Uterus (tissue), 4 donors: ENCODE results near the gene MTX1. TPM values are rescaled to one million over a fixed set of nuclear protein-coding genes. Genes with fewer than 3 reads are reported as not detected.
A peak's percentile ranks its signal among the peaks of the same experiment; 100 is the strongest.

Experiments used
- DNase-seq, 2 donors: peaks; one replicate each; pipeline ENCODE4 v3.0.0-alpha.2; 2019 to 2020
- H3K27ac ChIP-seq, 2 donors: fragments of 200-600 bp; sonication (generic); 1 replicate in 1 of 2; 2 replicates in 1 of 2; pipeline ENCODE4 v1.5.1; 2016 to 2018
- H3K27me3 ChIP-seq, 2 donors: fragments of 200-600 bp; sonication (generic); one replicate each; pipeline ENCODE4 v1.5.1; 2018 to 2019; ENCODE audit warnings: control low read depth in 1 of 2
- H3K36me3 ChIP-seq, 2 donors: fragments of 200-600 bp; sonication (generic); one replicate each; pipeline ENCODE4 v1.5.1; 2019; ENCODE audit warnings: control low read depth in 1 of 2
- H3K4me1 ChIP-seq, 2 donors: fragments of 200-600 bp; sonication (generic); one replicate each; pipeline ENCODE4 v1.5.1; 2018 to 2019; ENCODE audit warnings: control low read depth in 1 of 2
- H3K4me3 ChIP-seq, 2 donors: fragments of 200-600 bp; sonication (generic); 1 replicate in 1 of 2; 2 replicates in 1 of 2; pipeline ENCODE4 v1.5.1; 2018 to 2019; ENCODE audit warnings: mild to moderate bottlenecking in 1 of 2
- H3K9me3 ChIP-seq, 2 donors: fragments of 200-600 bp; sonication (generic); one replicate each; pipeline ENCODE4 v1.5.1; 2019; ENCODE audit warnings: control low read depth in 1 of 2
- CTCF ChIP-seq, 4 experiments: fragments of 200-600 bp in 2 of 4; fragments of 450-650 bp in 2 of 4; sonication (generic) in 2 of 4; IDR thresholded peaks; one replicate each; pipeline ENCODE4 v1.5.1; 2016 to 2019; ENCODE audit warnings: antibody characterized with exemption in 4 of 4, mild to moderate bottlenecking in 2 of 4, moderate library complexity in 1 of 4
- POLR2A ChIP-seq, 2 donors: fragments of 450-650 bp; IDR thresholded peaks; one replicate each; pipeline ENCODE4 v1.6.1; 2016; ENCODE audit warnings: antibody characterized with exemption in 2 of 2, mild to moderate bottlenecking in 1 of 2, moderate library complexity in 1 of 2
- intact Hi-C: fragments of 100-400 bp; cut with DNase I; formaldehyde crosslinking; loops from one replicate; pipeline ENCODE4 v1.15.1; 2023; ENCODE audit warnings: low total_unique reads
- total RNA-seq, 4 donors: library from RNA; depleted of rRNA in 3 of 4; stranded (reverse); fragments of >200 nt in 3 of 4; gene quantifications; one replicate each; pipeline versions ENCODE4 v1.1.0 to v1.2.4, GENCODE V29; 2014 to 2023
- donor health status: DM: yes; HTN: yes; CAD: no.

MTX1 gene
- total RNA-seq, 4 donors from 2014 or later: 9.7 to 62.4 (median 26.0) TPM

GRCh38 chr1:155179112-155180031 is 29.1 kb upstream of the MTX1 start:
- H3K27ac ChIP-seq: no peak overlapping the region
- H3K4me3 ChIP-seq: no peak overlapping the region
- H3K9me3 ChIP-seq: no peaks in the 10 kb centered on the region
- no peaks in the 10 kb centered on the region for H3K36me3 ChIP-seq
- TF ChIP-seq POLR2A (IDR thresholded peaks at IDR 0.05) (no peak), CTCF (IDR thresholded peaks at IDR 0.05) (no peak)
- intact Hi-C loops: loop anchor here (5.0 kb wide), 1 partner anchor 48 kb away; no protein-coding TSS in a partner anchor
- peak; percentile 14 for DNase-seq
- H3K4me1 ChIP-seq: no peaks in the 10 kb centered on the region
- no peaks in the 10 kb centered on the region for H3K27me3 ChIP-seq

GRCh38 chr1:155181371-155182051 is 27.0 kb upstream of the MTX1 start:
- intact Hi-C loops: no loop called here
- TF ChIP-seq CTCF (IDR thresholded peaks at IDR 0.05) (no peak), POLR2A (IDR thresholded peaks at IDR 0.05) (no peak)

GRCh38 chr1:155182052-155182550 is 26.4 kb upstream of the MTX1 start:
- intact Hi-C loops: no loop called here
- no peak overlapping the region for H3K4me3 ChIP-seq
- H3K27me3 ChIP-seq: no peaks in the 10 kb centered on the region
- H3K36me3 ChIP-seq: no peaks in the 10 kb centered on the region
- peak; percentile 7 to 13 for DNase-seq
- TF ChIP-seq CTCF (IDR thresholded peaks at IDR 0.05): no peak
- no peak for TF ChIP-seq POLR2A (IDR thresholded peaks at IDR 0.05)
- no peaks in the 10 kb centered on the region for H3K9me3 ChIP-seq
- no peaks in the 10 kb centered on the region for H3K4me1 ChIP-seq
- H3K27ac ChIP-seq: no peak overlapping the region

More at GRCh38 chr1:155181371-155182051, 27.0 kb upstream of the MTX1 start:
- Histone ChIP-seq H3K27ac (no peak overlapping the region), H3K4me3 (no peak overlapping the region), H3K4me1 (no peaks in the 10 kb centered on the region), H3K36me3 (no peaks in the 10 kb centered on the region), H3K27me3 (no peaks in the 10 kb centered on the region), H3K9me3 (no peaks in the 10 kb centered on the region)
- DNase-seq: peak; percentile 10

- no peak for DNase-seq
- Histone ChIP-seq H3K27me3 (no peaks in the 10 kb centered on the region), H3K4me1 (no peaks in the 10 kb centered on the region), H3K27ac (no peak overlapping the region), H3K4me3 (no peak overlapping the region), H3K36me3 (no peaks in the 10 kb centered on the region), H3K9me3 (no peaks in the 10 kb centered on the region)
- TF ChIP-seq CTCF (IDR thresholded peaks at IDR 0.05): no peak
- no peak for TF ChIP-seq POLR2A (IDR thresholded peaks at IDR 0.05)
- intact Hi-C loops: no loop called here
These were observed 24.7 kb upstream of the MTX1 start for GRCh38 chr1:155183775-155184221.
